NCI-H1092 (cell line): ENCODE data around the gene CDKN2B.

Source experiments
- DNase-seq: peaks from one replicate; lab custom pipeline; 2025; lab: John Stamatoyannopoulos, UW

The CDKN2B gene

GRCh38 chr9:22033012-22033630, 24.0 kb upstream of the CDKN2B start:
- no peak for DNase-seq

DNA sequence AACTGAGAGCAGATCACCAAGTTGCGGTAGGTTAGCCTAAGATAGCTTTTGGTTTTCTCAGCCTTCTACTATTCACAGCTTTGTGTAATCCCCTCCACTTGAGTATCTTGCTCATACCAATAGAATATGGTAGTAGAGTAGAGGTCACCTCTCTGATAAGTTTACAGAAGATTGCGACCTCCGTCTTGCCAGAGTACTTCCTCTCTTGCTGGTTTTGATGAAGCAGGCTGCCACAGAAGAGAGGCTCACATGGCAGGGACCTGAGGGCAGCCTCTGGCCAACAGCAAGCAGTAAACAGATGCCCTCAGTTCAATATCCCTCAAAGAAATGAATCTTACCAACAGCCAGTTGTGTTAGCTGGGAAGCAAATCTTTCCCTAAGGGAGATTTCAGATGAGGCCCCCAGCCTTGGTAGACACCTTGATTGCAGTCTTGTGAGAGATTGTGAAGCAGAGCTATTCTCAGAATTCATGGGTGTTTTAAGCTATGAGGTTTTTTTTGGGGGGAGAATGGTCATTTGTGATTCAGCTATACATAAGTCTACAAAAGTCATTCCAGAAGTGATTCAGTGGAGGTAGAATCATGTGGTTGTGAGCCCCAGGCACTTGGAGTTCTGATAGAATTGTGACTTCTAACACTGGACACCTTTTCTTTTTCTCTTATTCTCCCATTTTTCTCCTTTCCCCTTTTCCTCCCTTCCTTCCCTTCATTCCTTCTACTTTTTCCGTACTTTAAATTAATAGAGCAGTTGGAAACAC, 22.7 kb upstream of the CDKN2B start:
- no peak for DNase-seq

DNA sequence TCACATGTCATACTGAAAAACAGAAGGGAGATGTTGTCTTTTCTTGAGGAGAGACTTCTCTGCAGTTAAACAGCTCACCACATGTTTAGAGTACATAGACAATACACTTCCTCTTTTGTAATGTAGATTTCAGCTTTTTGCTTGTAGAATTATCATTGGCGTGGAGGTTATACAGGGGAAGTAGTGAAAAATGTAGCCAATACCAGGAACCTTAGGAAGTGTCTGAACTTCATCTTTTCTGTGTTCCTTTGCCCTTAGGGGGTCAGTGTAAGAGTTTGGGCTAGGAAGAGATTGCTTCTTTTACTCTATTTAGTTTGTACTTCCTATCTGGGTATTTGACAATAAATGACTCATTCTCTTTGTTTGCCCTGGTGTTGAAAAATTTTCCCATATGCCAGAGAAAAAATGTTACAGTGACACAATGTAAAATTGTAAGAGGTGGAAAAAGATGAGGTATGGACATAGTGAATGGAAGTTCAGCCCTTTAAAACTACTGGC, 21.0 kb upstream of the CDKN2B start:
- no peak for DNase-seq

DNA sequence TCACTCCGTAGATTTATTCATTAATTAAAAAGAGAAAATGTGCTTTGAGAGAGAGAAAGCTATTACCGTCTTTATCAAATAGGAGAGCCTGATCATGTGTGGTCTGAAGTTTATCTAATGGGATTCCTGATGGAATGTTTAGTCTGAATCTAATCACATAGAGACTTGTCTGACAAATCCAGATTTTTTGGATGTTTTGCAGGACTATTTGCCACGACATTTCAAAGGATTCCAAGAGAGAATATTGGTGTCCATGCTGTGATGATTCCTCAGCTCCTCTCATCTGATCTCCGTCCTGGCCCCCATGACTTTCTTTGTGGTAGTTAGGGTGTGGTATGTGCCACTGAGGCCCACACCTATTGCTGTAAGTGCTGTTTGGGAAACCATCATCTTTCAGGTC, 20.1 kb upstream of the CDKN2B start:
- no peak for DNase-seq

DNA sequence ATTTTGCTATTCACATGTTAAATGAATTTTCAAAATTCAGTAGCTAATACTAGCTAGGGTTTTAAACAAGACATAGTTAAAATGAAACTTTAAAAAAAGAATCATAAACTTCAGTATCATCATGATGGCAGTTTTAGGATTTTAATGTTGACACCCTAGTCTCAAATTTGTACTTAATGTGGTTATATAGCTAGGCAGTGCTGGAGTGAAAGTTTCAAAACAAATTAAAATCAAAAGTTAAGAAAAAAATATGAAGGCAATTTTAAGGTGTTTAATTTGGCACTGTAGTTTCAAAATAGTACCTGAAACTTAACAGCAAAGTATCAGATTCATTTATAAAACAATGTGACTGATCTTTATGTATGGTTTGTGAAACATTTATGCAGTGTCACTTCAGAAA, 19.3 kb upstream of the CDKN2B start:
- no peak for DNase-seq

- no peak for DNase-seq
These were observed 17.6 kb upstream of the CDKN2B start for GRCh38 chr9:22026696-22027095.

- no peak for DNase-seq
These were observed 13.3 kb upstream of the CDKN2B start for GRCh38 chr9:22022396-22022795.

DNA sequence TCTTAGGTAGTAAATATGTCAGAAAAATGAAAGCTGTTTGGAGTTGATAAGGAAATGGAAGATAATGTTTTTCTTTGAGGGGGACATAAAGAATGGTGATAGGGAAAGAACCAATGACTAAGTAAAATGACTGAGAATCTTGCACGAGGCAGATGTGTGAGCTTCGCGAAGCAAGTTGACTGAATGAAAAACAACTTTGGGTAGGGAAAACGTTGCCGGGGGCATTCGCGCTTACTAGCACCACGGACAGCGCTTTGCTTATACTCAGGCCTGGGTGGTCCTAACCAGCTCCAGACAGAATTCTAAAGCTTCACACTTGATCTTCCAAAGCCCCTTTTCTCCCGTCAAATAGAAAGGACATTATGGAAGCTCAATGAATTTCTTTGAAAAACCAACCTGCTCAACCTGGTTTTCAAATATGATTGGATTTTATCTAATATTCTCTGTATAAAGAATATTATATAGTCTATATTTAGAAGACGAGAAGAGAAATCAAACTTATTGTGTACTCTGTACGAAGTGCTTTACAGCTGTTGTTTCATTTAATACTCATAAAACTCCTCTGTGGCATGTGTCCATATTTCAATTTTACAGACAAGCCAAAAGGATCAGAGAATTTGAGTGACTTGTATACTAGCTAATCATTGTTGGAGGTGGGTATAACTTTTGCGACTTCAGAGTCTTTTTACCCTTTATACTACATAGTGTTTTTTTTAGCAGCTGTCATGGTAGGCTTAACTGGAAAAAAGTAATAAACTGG, 1.9 kb upstream of the CDKN2B start:
- no peak for DNase-seq

DNA sequence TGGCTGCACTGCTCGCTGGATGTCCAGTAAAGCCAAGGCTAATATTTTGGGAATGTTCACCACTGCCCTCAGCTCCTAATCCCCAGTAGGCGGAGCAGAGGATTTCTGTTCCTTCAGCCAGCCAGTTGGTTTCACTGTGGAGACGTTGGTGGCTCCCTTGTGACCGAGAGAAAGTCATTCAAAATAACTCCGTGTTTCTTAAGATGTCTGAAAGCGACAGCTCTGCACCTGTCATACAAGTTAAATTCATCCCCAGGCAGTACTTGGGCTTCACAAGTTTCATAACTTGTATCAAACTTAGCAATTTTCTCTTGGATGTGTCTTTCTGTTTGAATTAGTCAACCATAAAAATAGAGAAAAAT, 382 bp upstream of the CDKN2B start:
- DNase-seq = no peak

- DNase-seq = no peak
These were observed 755 bp downstream of the CDKN2B start for GRCh38 chr9:22008384-22008716.

- DNase-seq = no peak
These were observed 3.2 kb downstream of the CDKN2B start for GRCh38 chr9:22005702-22006606.

- no peak for DNase-seq
These were observed 3.9 kb downstream of the CDKN2B start for GRCh38 chr9:22005021-22005701.

DNA sequence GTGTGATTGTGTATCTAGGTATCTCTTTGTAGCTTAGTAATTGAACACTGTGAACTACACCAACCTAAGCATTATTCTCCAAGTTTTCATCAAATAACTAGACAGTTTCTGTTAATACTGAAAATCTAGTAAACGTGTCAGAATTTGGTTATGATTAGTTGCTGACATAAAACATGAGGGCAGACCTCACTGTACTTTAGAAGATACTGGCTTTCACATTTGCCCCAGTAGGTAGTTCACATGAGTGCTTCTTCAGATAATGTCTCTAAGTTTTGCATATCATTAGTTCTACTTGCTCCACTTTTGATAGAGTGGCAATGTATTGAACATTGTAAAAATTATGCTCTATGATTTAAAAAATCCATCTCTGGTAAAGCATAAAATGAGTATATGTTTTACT, 7.1 kb downstream of the CDKN2B start:
- DNase-seq = no peak

DNA sequence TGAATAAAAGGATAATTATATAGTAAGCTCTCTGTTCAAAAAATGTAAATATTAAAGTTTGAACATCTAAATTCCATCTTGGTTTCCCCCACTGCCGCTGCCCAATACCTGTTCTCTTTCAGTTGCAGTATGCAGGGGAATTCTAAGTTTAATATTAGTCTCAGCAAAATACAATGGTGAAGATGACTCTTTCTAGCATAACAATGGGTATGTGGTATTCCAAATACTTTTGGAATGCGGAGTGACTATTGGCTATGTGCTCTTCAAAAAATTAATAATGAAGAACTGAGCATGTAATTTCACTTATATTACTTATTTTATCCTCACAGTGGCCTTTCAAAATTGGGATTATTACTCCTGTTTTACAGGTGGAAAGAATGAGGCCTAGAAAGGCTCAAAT, 11.1 kb downstream of the CDKN2B start:
- DNase-seq = no peak

- no peak for DNase-seq
These were observed 11.6 kb downstream of the CDKN2B start for GRCh38 chr9:21997480-21997879.

- no peak for DNase-seq
These were observed 12.2 kb downstream of the CDKN2B start for GRCh38 chr9:21996858-21997257.

DNA sequence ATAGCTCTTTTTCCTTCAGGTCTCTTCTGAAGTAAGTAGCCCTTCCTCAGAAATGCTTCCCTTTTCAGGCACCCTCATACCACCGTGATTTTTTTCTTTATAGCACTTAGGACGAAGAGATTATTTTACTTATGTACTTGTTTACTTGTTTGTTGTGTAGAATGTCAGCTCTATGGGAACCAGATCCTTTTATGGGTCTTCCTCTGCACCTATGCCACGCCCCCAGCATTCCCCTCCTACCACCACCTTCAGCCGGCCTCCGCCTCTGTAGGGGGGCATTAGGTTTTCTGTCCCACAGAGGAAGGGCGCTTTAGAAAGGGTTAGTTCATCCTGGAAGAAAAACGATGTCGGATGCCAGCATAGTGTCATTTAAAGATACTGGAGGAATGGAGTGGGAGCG, 12.7 kb downstream of the CDKN2B start:
- DNase-seq = no peak

DNA sequence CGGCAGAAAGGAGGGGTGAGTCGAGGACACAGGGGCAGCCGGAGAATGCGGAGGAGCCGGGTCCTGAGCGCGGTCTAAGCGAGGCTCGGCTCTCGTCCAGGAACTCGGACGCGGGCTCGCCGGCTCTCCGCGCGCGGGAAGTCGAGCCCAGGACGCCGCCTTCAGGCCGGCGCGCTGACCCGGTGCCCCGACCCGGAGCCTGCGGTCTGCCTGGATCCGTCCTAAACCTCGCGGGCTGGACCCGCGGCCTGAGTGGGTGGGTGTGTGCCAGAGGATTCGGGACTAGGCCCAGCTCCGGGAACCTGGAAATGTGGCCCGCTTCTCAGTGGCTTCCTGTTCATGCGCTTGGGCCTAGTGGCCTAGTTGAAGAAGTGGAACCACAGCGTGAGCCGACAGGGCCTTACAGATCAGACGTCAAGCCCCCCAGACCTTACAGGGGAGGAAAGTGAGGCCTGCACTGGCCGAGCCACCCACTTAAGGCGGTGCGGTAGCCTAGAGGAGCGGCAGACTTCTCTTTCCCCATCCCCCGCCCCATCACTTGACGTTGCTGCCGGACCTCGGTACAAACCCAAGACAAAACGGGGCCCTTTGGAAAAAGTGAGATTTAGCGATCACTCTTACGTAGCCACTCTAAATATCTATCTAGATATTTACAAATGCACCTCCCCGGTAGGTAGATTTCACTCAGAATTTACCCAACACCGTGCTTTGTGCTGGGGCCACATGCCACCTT, 13.3 kb downstream of the CDKN2B start:
- DNase-seq = peak; percentile 55

DNA sequence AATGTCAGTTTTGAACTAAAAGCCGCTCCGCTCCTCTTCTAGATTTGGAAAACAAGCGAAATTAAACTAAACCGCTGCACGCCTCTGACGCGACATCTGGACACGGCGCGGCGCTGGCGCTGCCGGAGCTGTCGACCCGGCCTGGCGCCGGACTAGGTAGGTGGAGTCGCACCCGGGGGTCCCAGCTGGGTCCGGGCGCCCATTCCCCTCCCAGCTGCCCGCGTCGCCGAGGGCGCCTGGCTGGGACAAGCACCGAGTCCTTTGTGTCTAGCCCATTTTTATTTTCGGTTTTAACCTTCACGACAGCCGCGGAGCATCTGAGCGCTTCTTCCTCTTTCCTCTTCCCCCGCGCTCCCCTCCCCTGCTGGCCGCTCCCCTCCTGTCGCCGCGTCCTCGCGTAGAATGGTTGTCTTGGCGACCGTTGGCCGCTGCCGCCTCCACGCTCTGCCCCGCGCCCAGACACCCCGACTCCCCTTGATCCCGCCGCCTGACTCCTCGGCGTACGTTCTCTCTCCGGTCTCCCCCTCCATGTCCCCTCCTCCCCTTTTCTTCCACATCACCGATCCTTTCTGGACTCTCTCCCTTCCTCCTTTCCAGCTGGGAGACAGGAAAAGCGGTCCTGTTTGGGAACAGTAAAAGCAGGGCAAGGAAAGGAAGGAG, 14.0 kb downstream of the CDKN2B start:
- peak; percentile 77 for DNase-seq

- peak; percentile 95 for DNase-seq
These were observed 14.5 kb downstream of the CDKN2B start, which contains the start of gene CDKN2B-AS1 for GRCh38 chr9:21994556-21995005. Gene CDKN2B-AS1, plus strand, starts transcription at chr9:21994791.
